DOHH2 (cell line): ENCODE results near the gene SYT11.

Source experiments
- H3F3A ChIP-seq: fragments of 200-600 bp; sonication (generic), shearing (Covaris generic); 2 replicates; pipeline ENCODE4 v1.6.0; 2016; ENCODE audit warnings: antibody characterized with exemption, mild to moderate bottlenecking; ENCODE audit not compliant: control insufficient read depth, insufficient read depth
- H3K27ac ChIP-seq: fragments of 200-600 bp; sonication (generic); 2 replicates; pipeline ENCODE4 v1.5.1; 2014; ENCODE audit warnings: low read depth, mild to moderate bottlenecking, low read length, moderate library complexity
- H3K27me3 ChIP-seq: fragments of 200-600 bp; sonication (generic); 2 replicates; pipeline ENCODE4 v1.6.1; 2014; ENCODE audit warnings: mild to moderate bottlenecking, low read length, mixed read lengths; ENCODE audit not compliant: control insufficient read depth
- H3K36me3 ChIP-seq: fragments of 200-600 bp; sonication (generic); 2 replicates; pipeline ENCODE4 v1.6.1; 2014; ENCODE audit warnings: mild to moderate bottlenecking, low read length, moderate library complexity, mixed read lengths; ENCODE audit not compliant: control insufficient read depth
- H3K4me1 ChIP-seq: fragments of 200-600 bp; sonication (generic); 2 replicates; pipeline ENCODE4 v1.6.1; 2014; ENCODE audit warnings: mild to moderate bottlenecking, low read length, mixed read lengths; ENCODE audit not compliant: control insufficient read depth
- H3K4me2 ChIP-seq: fragments of 200-600 bp; sonication (generic); 2 replicates; pipeline ENCODE4 v1.6.0; 2014; ENCODE audit warnings: mild to moderate bottlenecking, low read length, moderate library complexity
- H3K4me3 ChIP-seq: fragments of 200-600 bp; sonication (generic); 2 replicates; pipeline ENCODE4 v1.5.1; 2014; ENCODE audit warnings: mild to moderate bottlenecking, low read length, mixed read lengths
- H3K79me2 ChIP-seq: fragments of 200-600 bp; sonication (generic); 2 replicates; pipeline ENCODE4 v1.6.1; 2014; ENCODE audit warnings: mild to moderate bottlenecking, low read length, mixed read lengths; ENCODE audit not compliant: control insufficient read depth
- H3K9me2 ChIP-seq: fragments of 200-600 bp; sonication (generic); replicated peaks from 2 replicates; pipeline ENCODE4 v1.6.1; 2014; ENCODE audit warnings: mild to moderate bottlenecking, low read length, mixed read lengths; ENCODE audit not compliant: control insufficient read depth
- H3K9me3 ChIP-seq: fragments of 200-600 bp; sonication (generic); 2 replicates; pipeline ENCODE4 v1.6.1; 2014; ENCODE audit warnings: antibody characterized with exemption, low read length, mixed read lengths; ENCODE audit not compliant: control insufficient read depth, insufficient read depth
- H4K20me1 ChIP-seq: fragments of 200-600 bp; sonication (generic); 2 replicates; pipeline ENCODE4 v1.6.0; 2014; ENCODE audit warnings: low read depth, mild to moderate bottlenecking, antibody characterized with exemption, low read length, moderate library complexity; ENCODE audit not compliant: control insufficient read depth, insufficient read depth
- CTCF ChIP-seq: fragments of 200-600 bp; sonication (generic); IDR thresholded peaks from one replicate; pipeline ENCODE4 v1.5.1; 2014; ENCODE audit warnings: antibody characterized with exemption, mild to moderate bottlenecking, low read depth, low read length; ENCODE audit not compliant: poor library complexity, severe bottlenecking
- EZH2phosphoT487 ChIP-seq: fragments of 200-600 bp; sonication (generic); IDR thresholded peaks from 2 replicates; pipeline ENCODE4 v1.6.1; 2017; ENCODE audit warnings: borderline replicate concordance, mild to moderate bottlenecking, antibody characterized with exemption, low read length, moderate library complexity, mixed read lengths

The SYT11 gene

GRCh38 chr1:155918660-155919059, 59.3 kb downstream of the SYT11 start:
- Histone ChIP-seq H4K20me1 (no peaks in the 10 kb centered on the region), H3K27ac (no peak overlapping the region), H3K9me2 (no peaks in the 10 kb centered on the region), H3K4me2 (no peak overlapping the region), H3K4me1 (no peaks in the 10 kb centered on the region), H3K36me3 (peaks cover 94% of the 10 kb centered on the region), H3F3A (peaks cover 51% of the 10 kb centered on the region), H3K79me2 (peaks cover 28% of the 10 kb centered on the region), H3K4me3 (no peak overlapping the region), H3K9me3 (no peaks in the 10 kb centered on the region), H3K27me3 (no peaks in the 10 kb centered on the region)
- TF ChIP-seq EZH2phosphoT487 (no peak), CTCF (no peak)

GRCh38 chr1:155919801-155920200, 60.4 kb downstream of the SYT11 start:
- H3F3A ChIP-seq: peaks cover 39% of the 10 kb centered on the region
- H3K4me2 ChIP-seq: no peak overlapping the region
- H4K20me1 ChIP-seq: no peaks in the 10 kb centered on the region
- H3K9me2 ChIP-seq: no peaks in the 10 kb centered on the region
- no peak overlapping the region for H3K27ac ChIP-seq
- no peak overlapping the region for H3K4me3 ChIP-seq
- no peaks in the 10 kb centered on the region for H3K9me3 ChIP-seq
- TF ChIP-seq EZH2phosphoT487 (no peak), CTCF (no peak)
- peaks cover 28% of the 10 kb centered on the region for H3K79me2 ChIP-seq
- H3K4me1 ChIP-seq: no peaks in the 10 kb centered on the region
- H3K36me3 ChIP-seq: peaks cover 92% of the 10 kb centered on the region
- no peaks in the 10 kb centered on the region for H3K27me3 ChIP-seq

- Histone ChIP-seq H3K79me2 (peaks cover 33% of the 10 kb centered on the region), H3K9me3 (no peaks in the 10 kb centered on the region), H3K27ac (no peak overlapping the region), H3K4me2 (no peak overlapping the region), H3K27me3 (no peaks in the 10 kb centered on the region), H3K4me3 (no peak overlapping the region), H3K36me3 (peaks cover 94% of the 10 kb centered on the region), H3F3A (peaks cover 35% of the 10 kb centered on the region), H4K20me1 (no peaks in the 10 kb centered on the region), H3K9me2 (no peaks in the 10 kb centered on the region), H3K4me1 (no peaks in the 10 kb centered on the region)
- TF ChIP-seq CTCF: no peak
- TF ChIP-seq EZH2phosphoT487: no peak
Observed at GRCh38 chr1:155920717-155921116, 61.4 kb downstream of the SYT11 start.
